Keratinocyte (primary cell): ENCODE results near the gene MAST2. TPM values are rescaled to one million over a fixed set of nuclear protein-coding genes. Genes with fewer than 3 reads are reported as not detected.

Experiments used
- DNase-seq: peaks from one replicate; pipeline ENCODE4 v3.0.0-alpha.2; 2011; ENCODE audit warnings: low read depth, missing footprints, low spot score
- FAIRE-seq: peaks from 2 replicates; lab custom pipeline; 2011; peaks lifted over from hg19 to GRCh38; lab: Jason Lieb, UNC
- H2AFZ ChIP-seq: 2 replicates; pipeline ENCODE4 v1.6.0; 2012; ENCODE audit warnings: low read length, control low read depth, inconsistent platforms; ENCODE audit not compliant: control insufficient read depth
- H3K27ac ChIP-seq: 2 replicates; pipeline ENCODE4 v1.5.1; 2011; ENCODE audit warnings: low read length; ENCODE audit not compliant: control insufficient read depth, insufficient read depth
- H3K27me3 ChIP-seq: 3 replicates; pipeline ENCODE4 v1.6.0; 2011; ENCODE audit warnings: low read length; ENCODE audit not compliant: control insufficient read depth, insufficient read depth; ENCODE audit errors: extremely low read depth
- H3K36me3 ChIP-seq, 2 experiments: 2 replicates in 1 of 2; 3 replicates in 1 of 2; pipeline ENCODE4 v1.5.1; 2011; ENCODE audit warnings: low read length in 2 of 2, mild to moderate bottlenecking in 1 of 2; ENCODE audit not compliant: control insufficient read depth in 2 of 2, insufficient read depth in 2 of 2; ENCODE audit errors: extremely low read depth in 1 of 2
- H3K4me1 ChIP-seq: 3 replicates; pipeline ENCODE4 v1.5.1; 2011; ENCODE audit warnings: low read length; ENCODE audit not compliant: control insufficient read depth, insufficient read depth; ENCODE audit errors: extremely low read depth
- H3K4me2 ChIP-seq: 3 replicates; pipeline ENCODE4 v1.6.0; 2011; ENCODE audit warnings: low read depth, low read length; ENCODE audit not compliant: control insufficient read depth, insufficient read depth; ENCODE audit errors: extremely low read depth
- H3K4me3 ChIP-seq, 3 experiments: fragments of 200-600 bp in 1 of 3; sonication (generic) in 1 of 3; 2 replicates in 2 of 3; 3 replicates in 1 of 3; pipeline ENCODE4 v1.5.1; 2011 to 2016; ENCODE audit warnings: low read length in 3 of 3, mild to moderate bottlenecking in 3 of 3, control low read depth in 2 of 3, inconsistent platforms in 1 of 3, low read depth in 1 of 3, mixed read lengths in 1 of 3, mixed run types in 1 of 3, moderate library complexity in 1 of 3; ENCODE audit not compliant: control insufficient read depth in 2 of 3, insufficient read depth in 2 of 3; ENCODE audit errors: extremely low read depth in 1 of 3
- H3K79me2 ChIP-seq: 2 replicates; pipeline ENCODE4 v1.6.0; 2012; ENCODE audit warnings: low read length; ENCODE audit not compliant: control insufficient read depth, insufficient read depth
- H3K9ac ChIP-seq: 3 replicates; pipeline ENCODE4 v1.6.0; 2011; ENCODE audit warnings: low read length; ENCODE audit not compliant: control insufficient read depth, insufficient read depth; ENCODE audit errors: extremely low read depth
- H3K9me1 ChIP-seq: 3 replicates; pipeline ENCODE4 v1.6.0; 2011; ENCODE audit warnings: low read length; ENCODE audit not compliant: control insufficient read depth, insufficient read depth; ENCODE audit errors: extremely low read depth
- H3K9me3 ChIP-seq: 2 replicates; pipeline ENCODE4 v1.5.1; 2012; ENCODE audit warnings: low read depth, low read length; ENCODE audit not compliant: control insufficient read depth
- H4K20me1 ChIP-seq: 3 replicates; pipeline ENCODE4 v1.6.0; 2011; ENCODE audit warnings: low read length; ENCODE audit not compliant: control insufficient read depth, insufficient read depth; ENCODE audit errors: extremely low read depth
- CTCF ChIP-seq, 3 experiments: IDR thresholded peaks in 1 of 3; conservative IDR thresholded peaks in 1 of 3; optimal IDR thresholded peaks in 1 of 3; 2 replicates in 2 of 3; 3 replicates in 1 of 3; pipeline versions ENCODE3 to v1.5.1; 2011; ENCODE audit warnings: low read length in 3 of 3, mild to moderate bottlenecking in 3 of 3, moderate library complexity in 2 of 3, control low read depth in 1 of 3, inconsistent platforms in 1 of 3; ENCODE audit not compliant: insufficient read depth in 2 of 3; ENCODE audit errors: extremely low read depth in 1 of 3
- EZH2 ChIP-seq: IDR thresholded peaks from one replicate; pipeline ENCODE4 v1.6.1; 2012; ENCODE audit warnings: inconsistent platforms, mild to moderate bottlenecking, low read length, moderate library complexity
- dilution Hi-C: fragments of 300-500 bp; cut with MboI; formaldehyde crosslinking; loops from one replicate; pipeline ENCODE4 v1.7.0; 2020; ENCODE audit warnings: low sequenced_read_pairs; ENCODE audit not compliant: extremely low pct_ligation_motif_present
- polyA plus RNA-seq, 5 experiments: library from polyadenylated mRNA; depleted of rRNA in 3 of 5; stranded (reverse) in 3 of 5; stranded (forward) in 1 of 5; unstranded in 1 of 5; fragments of >200 nt; gene quantifications; 1 replicate in 1 of 5; 2 replicates in 3 of 5; 3 replicates in 1 of 5; pipeline versions ENCODE4 v1.2.1 to v1.2.3, GENCODE V29; 2011 to 2012; ENCODE audit warnings: missing spikeins in 2 of 5, low read depth in 1 of 5, low replicate concordance in 1 of 5

The MAST2 gene
- polyA plus RNA-seq, 1 donor (not counting 4 experiments of a cell fraction or from before 2014, with no cell fraction given), result 12.2 TPM

GRCh38 chr1:45972621-45973020, 169.2 kb downstream of the MAST2 start:
- TF ChIP-seq EZH2, result no peak
- DNase-seq, result no peak
- Histone ChIP-seq H3K79me2 (no peaks in the 10 kb centered on the region), H3K4me1 (peaks cover 10% of the 10 kb centered on the region), H2AFZ (no peak overlapping the region), H3K27me3 (no peaks in the 10 kb centered on the region), H3K27ac (no peak overlapping the region), H3K9ac (no peak overlapping the region), H3K36me3 (peaks cover 3 to 7% of the 10 kb centered on the region in 2 experiments), H4K20me1 (no peaks in the 10 kb centered on the region), H3K4me2 (no peak overlapping the region), H3K9me1 (no peaks in the 10 kb centered on the region), H3K9me3 (no peaks in the 10 kb centered on the region), H3K4me3 (no peak overlapping the region)
- dilution Hi-C loops, result no loop called here
- FAIRE-seq, result no peak

DNA sequence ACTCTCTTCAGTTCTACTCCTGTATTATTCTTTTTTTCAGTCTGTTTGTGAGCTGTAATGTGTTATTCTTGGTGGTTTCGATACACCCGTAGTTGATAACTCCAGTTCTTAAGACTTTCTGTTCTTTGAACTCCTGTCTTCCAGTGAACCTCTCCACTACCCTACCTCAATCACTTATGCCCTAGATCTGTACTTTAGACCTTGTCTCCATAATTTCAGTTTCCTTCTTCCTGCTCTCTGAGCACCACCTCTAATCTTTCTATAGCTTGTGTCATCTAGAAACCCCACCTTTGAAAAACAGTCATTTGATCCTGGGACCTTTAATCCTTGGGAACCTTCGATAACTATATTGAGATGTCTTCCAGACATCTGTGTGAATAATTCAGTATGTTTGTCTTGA, 169.7 kb downstream of the MAST2 start:
- H3K9me3 ChIP-seq, result no peaks in the 10 kb centered on the region
- no peak overlapping the region for H3K4me2 ChIP-seq
- TF ChIP-seq CTCF (optimal IDR thresholded peaks at IDR 0.05 in 1 of 3, IDR thresholded peaks at IDR 0.05 in 1 of 3, conservative IDR thresholded peaks at IDR 0.05 in 1 of 3; ENCODE audit: extremely low read depth in 1 of 3, insufficient read depth in 2 of 3, low read length in 3 of 3), result no peak
- no peak for TF ChIP-seq EZH2
- FAIRE-seq (no peak), DNase-seq (no peak)
- no peak overlapping the region for H3K9ac ChIP-seq
- peaks cover 3 to 7% of the 10 kb centered on the region in 2 experiments for H3K36me3 ChIP-seq
- no peak overlapping the region for H3K4me3 ChIP-seq
- no peak overlapping the region for H3K27ac ChIP-seq
- H3K4me1 ChIP-seq, result peaks cover 10% of the 10 kb centered on the region
- H3K9me1 ChIP-seq, result no peaks in the 10 kb centered on the region
- H2AFZ ChIP-seq, result no peak overlapping the region
- no peaks in the 10 kb centered on the region for H3K79me2 ChIP-seq
- no peaks in the 10 kb centered on the region for H3K27me3 ChIP-seq
- dilution Hi-C loops, result no loop called here
- H4K20me1 ChIP-seq, result no peaks in the 10 kb centered on the region
